MG63 (cell line): ENCODE results near the gene HOXA5. TPM values are rescaled to one million over a fixed set of nuclear protein-coding genes. Genes with fewer than 3 reads are reported as not detected.

Source experiments
- DNase-seq: peaks from one replicate; pipeline ENCODE4 v3.0.0-alpha.2; 2020
- H3K27me3 ChIP-seq: fragments of 250-450 bp; sonication (Bioruptor Pico); 2 replicates; pipeline ENCODE4 v1.5.1; 2020; ENCODE audit warnings: mild to moderate bottlenecking, moderate library complexity
- H3K36me3 ChIP-seq: fragments of 250-450 bp; sonication (Bioruptor Pico); 2 replicates; pipeline ENCODE4 v1.5.1; 2020; ENCODE audit warnings: mild to moderate bottlenecking, moderate library complexity
- H3K4me3 ChIP-seq: fragments of 250-450 bp; sonication (Bioruptor Pico); 2 replicates; pipeline ENCODE4 v1.5.1; 2020; ENCODE audit warnings: mild to moderate bottlenecking, moderate library complexity
- H3K9me3 ChIP-seq: fragments of 250-450 bp; sonication (Bioruptor Pico); 2 replicates; pipeline ENCODE4 v1.5.1; 2020; ENCODE audit warnings: mild to moderate bottlenecking, moderate library complexity
- total RNA-seq: library from RNA; depleted of rRNA; stranded (reverse); fragments of >200 nt; shearing (Covaris generic); gene quantifications from 2 replicates; pipeline ENCODE4 v1.2.3, GENCODE V29; 2014; ENCODE audit warnings: low replicate concordance

Gene HOXA5
- total RNA-seq, 1 experiment from 2014 or later, result 1.7 TPM

DNA sequence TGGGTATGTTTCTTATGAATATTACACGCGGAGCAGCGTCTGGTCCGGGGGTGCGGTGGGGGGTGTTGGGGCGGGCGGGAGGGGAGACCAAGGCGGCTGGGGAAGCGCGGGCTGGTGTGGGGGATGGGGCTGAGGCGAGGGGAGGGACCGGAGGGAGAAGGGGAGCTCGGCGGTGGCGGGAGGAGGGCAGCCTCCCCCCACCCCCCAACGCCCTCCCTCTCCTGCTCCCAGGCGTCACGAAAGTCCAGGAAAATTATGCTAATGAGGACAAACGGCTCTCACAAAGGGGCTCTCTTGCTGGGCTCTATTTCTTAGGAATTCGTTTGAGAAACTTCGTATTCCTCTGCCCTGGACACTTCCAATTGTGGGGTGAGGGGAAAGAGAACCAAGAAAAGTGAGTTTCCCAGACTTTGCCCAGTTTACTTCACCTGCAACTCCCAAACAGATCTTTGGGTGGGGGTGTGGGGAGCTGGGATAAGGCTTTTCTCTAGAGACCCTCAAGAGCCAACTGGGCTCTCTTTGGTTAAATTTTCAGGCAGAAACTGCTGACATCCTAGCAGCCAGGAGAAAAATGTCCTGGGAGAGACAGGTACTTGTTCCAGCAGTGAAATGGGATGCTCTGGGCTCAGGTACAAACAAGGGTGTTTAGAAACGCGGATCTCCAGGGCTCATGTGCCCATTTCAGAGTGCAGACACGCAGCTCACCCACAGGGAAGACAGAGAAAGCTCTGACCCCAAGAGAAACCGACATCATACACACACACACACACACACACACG lies 29.3 kb downstream of the HOXA5 start:
- H3K4me3 ChIP-seq, result no peak overlapping the region
- no peaks in the 10 kb centered on the region for H3K27me3 ChIP-seq
- no peak for DNase-seq

DNA sequence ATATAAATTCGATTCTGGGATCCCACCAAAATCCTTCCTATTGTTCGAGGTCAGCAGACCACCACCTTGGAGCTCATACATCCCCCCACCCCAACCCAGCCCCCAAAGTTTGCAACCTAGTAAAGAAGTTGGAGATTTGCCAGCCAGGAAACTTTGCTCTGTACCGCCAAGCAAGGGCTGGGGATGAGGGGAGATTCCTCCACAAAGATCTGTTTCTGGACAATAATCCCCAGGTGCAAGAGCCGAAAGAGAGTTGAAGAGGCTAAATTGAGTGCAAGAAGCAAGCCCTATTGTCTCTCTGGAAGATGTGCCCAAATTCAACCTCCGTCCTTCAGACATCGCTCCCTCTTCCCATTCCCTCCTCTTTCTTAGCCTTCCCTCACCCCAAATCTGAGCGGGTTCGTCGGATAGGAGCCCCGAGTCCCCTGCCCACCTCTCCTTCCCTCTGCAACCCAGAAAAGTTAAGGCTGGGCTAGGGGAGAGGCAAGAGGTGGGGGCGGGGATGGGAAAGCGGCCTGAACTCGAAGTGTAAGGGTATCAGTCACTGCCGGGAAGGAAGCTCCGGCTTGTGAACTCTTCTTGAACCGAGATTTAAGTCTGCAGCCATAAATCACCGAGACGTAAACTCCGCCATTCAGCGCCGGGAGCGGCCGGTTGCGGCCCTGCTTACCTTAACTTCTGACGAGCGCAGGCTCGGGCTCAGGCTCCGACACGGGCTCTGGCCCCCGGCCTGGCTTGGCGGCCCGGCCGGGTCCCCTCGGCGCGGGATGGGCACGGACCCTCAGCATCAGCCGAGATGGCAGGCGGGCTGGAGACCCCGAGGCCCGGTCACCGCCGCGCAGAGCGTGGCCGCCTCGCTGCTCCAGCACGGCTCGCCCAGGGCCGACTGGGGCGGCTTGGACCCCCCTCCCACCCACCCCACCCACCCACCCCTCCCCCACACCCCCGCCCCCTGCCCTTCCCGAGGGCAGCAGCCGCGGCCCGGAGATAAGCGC lies 30.2 kb downstream of the HOXA5 start:
- no peaks in the 10 kb centered on the region for H3K36me3 ChIP-seq
- no peaks in the 10 kb centered on the region for H3K27me3 ChIP-seq
- no peak for DNase-seq
- H3K4me3 ChIP-seq, result no peak overlapping the region
- H3K9me3 ChIP-seq, result no peaks in the 10 kb centered on the region

More for the DNA sequence above, 29.3 kb downstream of the HOXA5 start:
- H3K9me3 ChIP-seq, result no peaks in the 10 kb centered on the region
- H3K36me3 ChIP-seq, result no peaks in the 10 kb centered on the region

- H3K9me3 ChIP-seq, result no peaks in the 10 kb centered on the region
- H3K27me3 ChIP-seq, result no peaks in the 10 kb centered on the region
- DNase-seq, result no peak
- no peaks in the 10 kb centered on the region for H3K36me3 ChIP-seq
- no peak overlapping the region for H3K4me3 ChIP-seq
These were observed 31.1 kb downstream of the HOXA5 start for GRCh38 chr7:27112361-27112760.

DNA sequence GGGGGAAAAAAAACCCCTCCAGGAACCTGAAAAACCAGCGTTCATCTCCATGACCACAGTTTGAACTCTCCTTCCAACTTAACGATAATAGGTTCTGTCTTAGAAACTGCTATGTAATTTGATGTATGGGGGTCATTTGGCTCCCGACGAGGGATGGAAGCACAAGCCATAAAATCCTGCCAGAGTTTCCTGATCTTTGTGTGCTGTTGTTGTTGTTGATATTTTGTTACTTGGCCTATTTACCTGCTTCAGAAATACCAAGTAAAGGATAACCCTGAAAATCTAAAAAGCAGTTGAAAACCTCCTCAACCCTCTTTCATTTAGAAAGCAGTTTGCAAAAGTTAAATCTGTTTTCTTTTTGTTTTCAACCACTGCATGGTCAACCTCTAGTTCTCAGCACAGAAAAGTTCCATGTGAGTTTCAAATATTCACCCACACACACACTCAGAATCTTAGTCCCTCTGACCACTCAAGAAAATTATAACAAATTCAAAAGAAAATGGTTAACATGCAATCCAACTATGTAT lies 31.7 kb downstream of the HOXA5 start:
- H3K36me3 ChIP-seq, result no peaks in the 10 kb centered on the region
- H3K9me3 ChIP-seq, result no peaks in the 10 kb centered on the region
- no peaks in the 10 kb centered on the region for H3K27me3 ChIP-seq
- DNase-seq, result no peak
- no peak overlapping the region for H3K4me3 ChIP-seq

DNA sequence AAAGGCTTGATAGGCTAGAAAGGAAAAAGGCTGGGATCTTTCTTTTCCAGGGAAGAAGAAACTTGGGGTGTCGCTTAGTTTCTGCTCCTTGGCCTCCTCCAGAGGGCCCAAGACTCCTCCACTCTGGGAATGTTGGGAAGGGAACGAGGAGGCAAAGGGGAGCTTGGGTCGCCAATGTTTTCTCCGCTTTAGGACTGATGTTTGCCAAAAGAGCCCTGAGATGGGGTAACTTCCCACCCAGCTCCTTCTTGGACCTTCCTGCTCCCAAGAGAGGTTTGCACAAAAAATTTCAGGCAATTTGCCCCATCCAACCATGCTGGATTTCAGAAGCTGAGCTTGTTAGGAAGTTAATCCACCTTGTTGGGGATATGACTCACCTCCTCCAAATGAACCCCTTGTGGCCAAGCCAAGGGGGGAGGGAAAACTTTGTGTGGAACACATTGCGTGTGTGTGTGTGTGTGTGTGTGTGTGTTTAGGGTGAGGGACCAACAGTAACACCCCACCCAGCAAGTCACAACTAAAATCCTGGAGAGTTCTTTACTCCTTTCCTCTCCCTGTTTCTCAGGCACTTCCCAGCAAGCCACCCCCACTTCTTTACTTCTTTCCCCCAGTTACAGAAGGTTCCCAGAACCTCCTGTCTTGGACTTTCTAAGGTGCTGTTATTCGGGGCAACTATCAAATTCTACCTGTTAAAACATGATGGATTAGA lies 32.3 kb downstream of the HOXA5 start:
- Histone ChIP-seq H3K9me3 (no peaks in the 10 kb centered on the region), H3K36me3 (no peaks in the 10 kb centered on the region), H3K27me3 (no peaks in the 10 kb centered on the region), H3K4me3 (no peak overlapping the region)
- DNase-seq, result peak; percentile 33

GRCh38 chr7:27110186-27111031 lies 33.1 kb downstream of the HOXA5 start:
- DNase-seq, result peak; percentile 43
- Histone ChIP-seq H3K4me3 (no peak overlapping the region), H3K9me3 (no peaks in the 10 kb centered on the region), H3K27me3 (no peaks in the 10 kb centered on the region), H3K36me3 (no peaks in the 10 kb centered on the region)

DNA sequence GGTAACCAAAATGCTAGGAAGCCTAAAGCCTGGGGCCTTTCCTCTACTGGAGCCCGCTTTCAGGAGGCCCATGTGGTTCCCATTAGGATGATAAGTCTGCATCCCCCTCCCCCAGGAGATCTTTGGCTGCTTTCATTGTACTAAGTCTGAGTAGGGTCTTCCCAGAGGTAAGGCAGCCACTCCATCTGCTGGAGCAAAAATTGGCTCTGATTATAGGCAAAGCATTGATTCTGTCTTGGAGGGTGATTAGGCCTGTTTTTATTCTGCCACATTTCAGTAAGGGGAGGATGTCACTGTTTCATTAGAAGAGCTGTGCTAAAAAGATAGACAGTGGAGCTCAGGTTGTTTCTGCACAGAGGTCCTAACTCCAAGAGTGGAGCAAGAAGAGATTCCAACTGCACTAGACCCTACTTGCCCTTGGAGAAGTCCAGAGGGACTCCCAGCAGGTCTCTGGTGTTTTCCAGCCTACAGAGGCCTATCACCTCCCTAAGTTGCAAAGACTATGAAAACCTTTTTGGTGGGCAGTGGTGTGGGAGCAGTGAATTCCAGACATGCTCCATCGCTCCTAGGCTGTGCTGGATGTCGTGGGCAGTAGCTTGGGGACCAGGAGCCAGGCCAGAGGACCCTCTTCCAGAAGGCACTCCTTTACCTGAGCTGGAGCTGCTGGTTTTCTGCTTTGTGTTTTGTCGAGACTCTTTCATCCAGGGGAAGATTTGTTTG lies 33.9 kb downstream of the HOXA5 start:
- Histone ChIP-seq H3K9me3 (no peaks in the 10 kb centered on the region), H3K27me3 (no peaks in the 10 kb centered on the region), H3K4me3 (no peak overlapping the region), H3K36me3 (no peaks in the 10 kb centered on the region)
- no peak for DNase-seq

DNA sequence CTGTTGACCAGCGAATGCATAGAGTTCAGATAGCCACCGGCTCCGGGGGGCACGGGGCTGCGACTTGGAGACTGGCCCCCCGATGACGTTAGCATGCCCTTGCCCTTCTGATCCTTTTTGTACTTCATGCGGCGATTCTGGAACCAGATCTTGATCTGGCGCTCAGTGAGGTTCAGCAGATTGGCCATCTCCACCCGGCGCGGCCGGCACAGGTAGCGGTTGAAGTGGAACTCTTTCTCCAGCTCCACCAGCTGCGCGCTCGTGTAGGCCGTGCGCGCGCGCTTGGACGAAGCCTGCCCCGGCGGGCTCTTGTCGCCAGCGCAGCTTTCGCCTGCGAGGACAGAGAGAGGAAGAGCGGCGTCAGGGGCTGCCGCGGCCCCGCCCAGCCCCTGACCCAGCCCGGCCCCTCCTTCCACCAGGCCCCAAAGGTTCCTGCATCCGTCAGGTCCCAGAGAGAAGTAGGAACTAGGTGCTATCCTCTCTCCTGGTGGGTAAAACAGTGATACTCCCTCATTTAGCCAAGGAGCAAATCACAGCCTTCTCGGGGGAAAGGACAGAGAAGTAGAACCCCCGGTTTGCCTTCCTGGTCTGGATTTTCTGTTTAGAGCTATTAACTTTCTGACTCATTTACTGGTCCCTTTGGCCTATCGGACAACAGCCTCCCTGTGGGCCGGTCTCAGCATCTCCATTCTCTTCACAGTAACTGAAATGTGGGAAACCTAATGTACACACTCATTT lies 34.9 kb downstream of the HOXA5 start:
- no peak overlapping the region for H3K4me3 ChIP-seq
- H3K9me3 ChIP-seq, result no peaks in the 10 kb centered on the region
- no peaks in the 10 kb centered on the region for H3K36me3 ChIP-seq
- H3K27me3 ChIP-seq, result no peaks in the 10 kb centered on the region
- no peak for DNase-seq

DNA sequence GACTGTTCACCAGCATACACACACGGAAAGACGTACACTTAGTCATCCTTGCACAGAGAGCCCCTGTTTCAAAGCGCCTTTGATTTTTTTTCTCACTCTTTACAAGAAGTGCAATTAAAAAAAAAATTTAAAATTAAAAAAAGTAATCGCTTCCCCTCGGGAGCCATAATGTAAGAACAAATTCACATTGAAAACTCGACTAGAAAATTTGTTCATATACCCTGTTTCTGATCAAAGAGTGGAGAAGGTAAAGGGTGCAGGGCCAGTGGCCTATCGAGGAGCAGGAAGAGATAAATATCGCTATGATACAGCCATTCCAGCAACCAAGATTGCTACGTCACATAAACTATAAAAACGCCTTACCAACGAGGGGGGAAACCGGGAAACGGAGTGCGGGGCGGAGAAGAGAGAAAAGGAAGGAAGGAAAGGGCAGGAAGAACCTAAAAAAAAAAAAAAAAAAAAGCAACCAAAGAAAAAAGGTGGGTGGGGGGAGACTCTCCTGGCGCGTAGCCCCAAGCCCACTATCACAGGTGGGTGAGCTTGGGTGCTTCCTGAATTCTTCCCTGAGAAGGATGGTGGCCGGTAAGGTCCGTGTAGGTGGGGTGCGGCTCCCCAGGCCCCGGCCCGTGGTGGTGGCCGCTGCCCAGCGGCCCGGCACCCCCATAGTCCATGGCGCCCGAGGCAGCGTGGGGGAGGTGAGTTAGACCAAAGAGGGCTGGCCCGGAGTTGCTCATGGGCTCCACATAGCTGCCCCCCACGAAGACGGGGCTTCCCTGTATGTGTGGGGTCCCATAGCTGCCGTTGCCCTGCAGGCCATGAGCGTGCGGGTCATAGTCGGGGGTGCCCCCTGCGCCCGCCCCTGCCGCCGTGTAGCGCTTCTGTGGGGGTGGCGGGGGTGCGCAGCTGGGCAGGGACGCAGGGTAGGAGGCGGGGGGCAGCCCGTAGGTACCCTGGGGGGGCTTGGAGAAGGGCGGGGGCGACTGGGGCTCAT lies 35.8 kb downstream of the HOXA5 start:
- DNase-seq, result no peak
- H3K9me3 ChIP-seq, result no peaks in the 10 kb centered on the region
- no peaks in the 10 kb centered on the region for H3K27me3 ChIP-seq
- H3K36me3 ChIP-seq, result no peaks in the 10 kb centered on the region
- no peak overlapping the region for H3K4me3 ChIP-seq

- H3K36me3 ChIP-seq, result no peaks in the 10 kb centered on the region
- H3K4me3 ChIP-seq, result no peak overlapping the region
- DNase-seq, result no peak
- no peaks in the 10 kb centered on the region for H3K27me3 ChIP-seq
- no peaks in the 10 kb centered on the region for H3K9me3 ChIP-seq
These were observed 36.6 kb downstream of the HOXA5 start for GRCh38 chr7:27106901-27107240.

DNA sequence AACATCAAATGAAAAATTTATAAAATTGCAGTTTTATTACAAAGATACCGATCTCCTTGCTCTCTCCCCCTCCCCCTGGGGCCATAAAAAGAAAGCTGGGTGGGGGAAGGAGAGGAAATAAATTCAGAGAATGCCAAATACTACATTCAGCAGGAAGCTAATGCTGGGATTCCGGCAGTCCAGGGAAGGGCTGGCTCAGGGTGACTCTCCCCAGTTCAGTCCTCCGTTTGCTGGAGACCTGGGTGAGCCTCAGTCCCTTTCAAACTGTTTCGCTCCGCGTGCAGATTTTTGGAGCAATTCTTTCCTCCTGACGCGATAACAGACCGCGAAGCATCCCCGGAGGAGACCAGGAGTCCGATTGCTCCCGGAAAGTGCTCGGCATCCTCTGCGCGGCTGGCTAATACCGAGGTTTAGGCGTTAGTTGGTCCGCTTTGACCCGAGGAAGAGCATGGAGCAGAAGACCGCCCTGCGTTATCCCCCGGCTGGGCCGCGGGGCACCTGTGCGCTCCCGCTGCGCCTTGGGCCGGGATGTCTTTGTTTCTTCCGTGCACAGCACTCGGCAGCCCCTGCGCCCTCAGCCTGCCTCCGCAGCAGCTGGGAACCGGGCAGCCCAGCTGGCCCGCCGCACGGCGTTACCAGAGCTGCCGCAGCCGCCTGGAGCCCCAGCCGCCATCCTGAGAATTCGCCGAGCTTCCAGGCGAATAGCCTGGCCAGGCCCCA lies 37.1 kb downstream of the HOXA5 start:
- 0 out of 2 replicates have a peak, but pooled peaks cover under 1% of the 10 kb centered on the region for H3K36me3 ChIP-seq
- DNase-seq, result no peak
- no peaks in the 10 kb centered on the region for H3K27me3 ChIP-seq
- H3K9me3 ChIP-seq, result no peaks in the 10 kb centered on the region
- no peak overlapping the region for H3K4me3 ChIP-seq

DNA sequence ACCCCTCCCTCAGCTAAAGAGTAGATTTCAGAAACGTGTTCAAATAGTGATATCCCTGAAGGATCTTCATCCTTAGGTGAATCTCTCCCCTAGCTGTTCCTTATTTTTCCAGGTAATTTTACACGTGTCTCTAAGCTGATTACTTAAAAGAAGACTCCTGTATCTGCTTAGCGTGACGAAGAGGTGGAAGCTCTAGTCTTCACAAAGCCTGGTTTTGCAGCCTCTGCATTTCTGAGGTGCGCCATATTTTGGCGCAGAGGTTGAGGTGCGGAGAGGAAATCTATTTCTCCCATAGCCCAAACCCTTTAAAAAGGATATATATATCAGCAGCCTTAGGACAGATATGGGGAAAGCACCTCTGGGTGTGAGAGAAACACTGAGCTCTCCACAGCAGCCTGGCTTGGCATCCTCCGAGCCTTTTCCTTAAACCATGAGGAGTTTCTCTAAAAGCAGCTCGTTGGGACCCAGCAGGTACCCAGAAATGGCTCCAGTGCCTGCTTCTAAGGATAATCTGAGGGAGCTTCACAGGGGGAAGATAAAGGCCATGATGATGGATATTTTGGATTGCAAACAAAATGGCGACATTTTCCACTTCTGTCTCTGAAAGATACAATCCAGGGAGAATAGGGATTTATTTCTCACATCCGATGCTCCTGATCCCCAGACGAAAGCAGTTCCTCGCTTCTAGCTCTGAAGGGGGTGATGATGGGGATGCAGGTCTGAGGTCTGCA lies 38.0 kb downstream of the HOXA5 start:
- no peak for DNase-seq
- peaks cover 9% of the 10 kb centered on the region; the same call in 1 of the 2 replicates for H3K36me3 ChIP-seq
- no peaks in the 10 kb centered on the region for H3K9me3 ChIP-seq
- no peak overlapping the region for H3K4me3 ChIP-seq
- no peaks in the 10 kb centered on the region for H3K27me3 ChIP-seq
